Osteoblast (primary cell): Measurements from ENCODE around the gene ASCC3. TPM values are rescaled to one million over a fixed set of nuclear protein-coding genes. Genes with fewer than 3 reads are reported as not detected.

Source experiments
- DNase-seq: peaks from one replicate; pipeline ENCODE4 v3.0.0; 2011; ENCODE audit warnings: low spot score, mixed read lengths; ENCODE audit not compliant: insufficient read length; ENCODE audit errors: missing footprints
- H2AFZ ChIP-seq: 2 replicates; pipeline ENCODE4 v1.6.0; 2011; ENCODE audit warnings: mild to moderate bottlenecking, low read length
- H3K27ac ChIP-seq: 2 replicates; pipeline ENCODE4 v1.5.1; 2011; ENCODE audit warnings: mild to moderate bottlenecking, low read depth, low read length, moderate library complexity
- H3K27me3 ChIP-seq: 2 replicates; pipeline ENCODE4 v1.6.0; 2012; ENCODE audit warnings: mild to moderate bottlenecking, control low read depth, inconsistent platforms, low read length, moderate library complexity; ENCODE audit not compliant: insufficient read depth
- H3K36me3 ChIP-seq: 2 replicates; pipeline ENCODE4 v1.5.1; 2011; ENCODE audit warnings: mild to moderate bottlenecking, low read length, control low read depth, moderate library complexity; ENCODE audit not compliant: insufficient read depth
- H3K4me1 ChIP-seq: 2 replicates; pipeline ENCODE4 v1.5.1; 2011; ENCODE audit warnings: mild to moderate bottlenecking, low read length, control low read depth, moderate library complexity; ENCODE audit not compliant: insufficient read depth
- H3K4me2 ChIP-seq: 2 replicates; pipeline ENCODE4 v1.6.0; 2011; ENCODE audit warnings: mild to moderate bottlenecking, low read length; ENCODE audit not compliant: insufficient read depth
- H3K4me3 ChIP-seq: fragments of 200-600 bp; sonication (generic); 3 replicates; pipeline ENCODE4 v1.5.1; 2012; ENCODE audit warnings: mild to moderate bottlenecking, low read length, inconsistent platforms; ENCODE audit not compliant: insufficient read depth
- H3K79me2 ChIP-seq: 2 replicates; pipeline ENCODE4 v1.6.0; 2012; ENCODE audit warnings: mild to moderate bottlenecking, low read length, control low read depth, inconsistent platforms; ENCODE audit not compliant: insufficient read depth
- H3K9me3 ChIP-seq: 2 replicates; pipeline ENCODE4 v1.5.1; 2011; ENCODE audit warnings: low read depth, low read length, control low read depth
- H4K20me1 ChIP-seq: 2 replicates; pipeline ENCODE4 v1.6.0; 2012; ENCODE audit warnings: mild to moderate bottlenecking, low read length, control low read depth; ENCODE audit not compliant: insufficient read depth
- CTCF ChIP-seq: IDR thresholded peaks from 2 replicates; pipeline ENCODE4 v1.5.1; 2011; ENCODE audit warnings: mild to moderate bottlenecking, low read depth, low read length, moderate library complexity; ENCODE audit errors: extremely low read depth
- total RNA-seq: library from RNA; depleted of rRNA; stranded (reverse); fragments of >200 nt; gene quantifications from 2 replicates; pipeline ENCODE4 v1.2.3, GENCODE V29; 2012

Gene ASCC3
- total RNA-seq, 1 donor: 68.8 TPM

GRCh38 chr6:100479179-100480035 lies 401.7 kb downstream of the ASCC3 start:
- peak; percentile 47 for DNase-seq
- Histone ChIP-seq H3K4me3 (no peak overlapping the region), H2AFZ (no peak overlapping the region)

GRCh38 chr6:100475554-100476320 lies 405.4 kb downstream of the ASCC3 start:
- no peaks in the 10 kb centered on the region for H4K20me1 ChIP-seq
- DNase-seq: no peak
- H2AFZ ChIP-seq: no peak overlapping the region
- no peak overlapping the region for H3K4me3 ChIP-seq
- no peaks in the 10 kb centered on the region for H3K4me1 ChIP-seq
- H3K27ac ChIP-seq: no peak overlapping the region
- H3K4me2 ChIP-seq: no peak overlapping the region
- H3K79me2 ChIP-seq: no peaks in the 10 kb centered on the region
- H3K9me3 ChIP-seq: no peaks in the 10 kb centered on the region
- H3K27me3 ChIP-seq: peaks cover 35% of the 10 kb centered on the region
- H3K36me3 ChIP-seq: no peaks in the 10 kb centered on the region
- no peak for TF ChIP-seq CTCF

More at GRCh38 chr6:100479179-100480035, 401.7 kb downstream of the ASCC3 start:
- Histone ChIP-seq H4K20me1 (no peaks in the 10 kb centered on the region), H3K79me2 (no peaks in the 10 kb centered on the region), H3K36me3 (no peaks in the 10 kb centered on the region), H3K4me1 (no peaks in the 10 kb centered on the region), H3K27ac (no peak overlapping the region), H3K4me2 (no peak overlapping the region), H3K9me3 (no peaks in the 10 kb centered on the region), H3K27me3 (peaks cover 6% of the 10 kb centered on the region)
- peak; percentile 67 for TF ChIP-seq CTCF

- TF ChIP-seq CTCF: no peak
- Histone ChIP-seq H4K20me1 (no peaks in the 10 kb centered on the region), H3K27ac (no peak overlapping the region), H3K4me3 (no peak overlapping the region), H3K4me2 (no peak overlapping the region), H3K36me3 (no peaks in the 10 kb centered on the region), H3K27me3 (peaks cover 60% of the 10 kb centered on the region), H3K79me2 (no peaks in the 10 kb centered on the region), H3K4me1 (no peaks in the 10 kb centered on the region), H3K9me3 (no peaks in the 10 kb centered on the region), H2AFZ (no peak overlapping the region)
- DNase-seq: no peak
Measured at GRCh38 chr6:100473182-100473581, 407.9 kb downstream of the ASCC3 start.

GRCh38 chr6:100472674-100473073 lies 408.5 kb downstream of the ASCC3 start:
- no peaks in the 10 kb centered on the region for H4K20me1 ChIP-seq
- peak; percentile 53 for DNase-seq
- no peak overlapping the region for H3K4me3 ChIP-seq
- no peaks in the 10 kb centered on the region for H3K9me3 ChIP-seq
- no peaks in the 10 kb centered on the region for H3K36me3 ChIP-seq
- TF ChIP-seq CTCF: no peak
- H2AFZ ChIP-seq: no peak overlapping the region
- H3K4me2 ChIP-seq: no peak overlapping the region
- H3K79me2 ChIP-seq: no peaks in the 10 kb centered on the region
- no peak overlapping the region for H3K27ac ChIP-seq
- peaks cover 65% of the 10 kb centered on the region for H3K27me3 ChIP-seq
- no peaks in the 10 kb centered on the region for H3K4me1 ChIP-seq
